ENCODE results near the gene PRDM4.

- no peak for TF ChIP-seq CTCF (IDR thresholded peaks at IDR 0.05 in 8 of 11, conservative IDR thresholded peaks at IDR 0.05 in 3 of 11)
- no peak for TF ChIP-seq POLR2AphosphoS5 (IDR thresholded peaks at IDR 0.05)
- no peak for TF ChIP-seq POLR2A (IDR thresholded peaks at IDR 0.05)
These were observed 76.0 kb downstream of the PRDM4 start for GRCh38 chr12:107684990-107685359.
